Thyroid gland (tissue), 4 donors: ENCODE measurements around the gene NFKB1.

ENCODE experiments used
- CTCF ChIP-seq, 6 experiments: fragments of 200-600 bp in 3 of 6; fragments of 450-650 bp in 3 of 6; sonication (generic) in 3 of 6; IDR thresholded peaks; one replicate each; pipeline ENCODE4 v1.5.1; 2016 to 2019; ENCODE audit warnings: antibody characterized with exemption in 6 of 6, mild to moderate bottlenecking in 2 of 6, inconsistent platforms in 1 of 6, moderate library complexity in 1 of 6
- POLR2A ChIP-seq, 2 donors: fragments of 450-650 bp; IDR thresholded peaks; one replicate each; pipeline ENCODE4 v1.6.1; 2017; ENCODE audit warnings: antibody characterized with exemption in 2 of 2, mild to moderate bottlenecking in 2 of 2, moderate library complexity in 1 of 2

GRCh38 chr4:102592256-102592655 is 91.1 kb downstream of the NFKB1 start:
- TF ChIP-seq POLR2A (IDR thresholded peaks at IDR 0.05) (no peak), CTCF (IDR thresholded peaks at IDR 0.05) (no peak)
